Measurements from ENCODE around the gene PFKFB2.

Gene PFKFB2

DNA sequence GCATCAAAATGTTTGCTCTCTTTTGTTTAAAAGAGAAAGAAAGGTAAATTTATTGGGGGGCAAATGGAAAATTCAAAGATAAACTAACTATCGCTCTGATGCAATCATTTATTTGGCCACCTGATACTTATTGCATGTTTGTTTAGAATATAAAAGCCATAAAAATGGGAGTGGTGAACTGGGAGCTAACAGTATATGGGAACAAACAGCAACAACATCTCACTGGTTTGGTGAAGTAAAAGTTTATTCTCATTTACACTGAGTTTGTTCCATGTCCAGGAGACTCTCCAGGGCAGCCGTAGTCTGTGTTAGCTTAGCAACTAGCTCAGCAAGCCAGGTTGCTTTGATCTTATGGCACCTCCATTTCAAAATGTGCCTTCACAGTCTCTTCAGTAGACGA is 71.3 kb downstream of the PFKFB2 start:
- no peak for TF ChIP-seq YY1 (IDR thresholded peaks at IDR 0.05; ENCODE audit: low read depth)
- no peak for TF ChIP-seq CREB1 (IDR thresholded peaks at IDR 0.05; ENCODE audit: low read depth)
- TF ChIP-seq, protein P1, sequence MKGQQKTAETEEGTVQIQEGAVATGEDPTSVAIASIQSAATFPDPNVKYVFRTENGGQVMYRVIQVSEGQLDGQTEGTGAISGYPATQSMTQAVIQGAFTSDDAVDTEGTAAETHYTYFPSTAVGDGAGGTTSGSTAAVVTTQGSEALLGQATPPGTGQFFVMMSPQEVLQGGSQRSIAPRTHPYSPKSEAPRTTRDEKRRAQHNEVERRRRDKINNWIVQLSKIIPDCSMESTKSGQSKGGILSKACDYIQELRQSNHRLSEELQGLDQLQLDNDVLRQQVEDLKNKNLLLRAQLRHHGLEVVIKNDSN (IDR thresholded peaks at IDR 0.05) = no peak
- TF ChIP-seq TCF12 (IDR thresholded peaks at IDR 0.05; ENCODE audit: low read depth) = no peak
- TF ChIP-seq ZBTB7A (IDR thresholded peaks at IDR 0.05; ENCODE audit: low read depth) = no peak
- TF ChIP-seq NFIC (IDR thresholded peaks at IDR 0.05) = no peak
- TF ChIP-seq, protein P2, sequence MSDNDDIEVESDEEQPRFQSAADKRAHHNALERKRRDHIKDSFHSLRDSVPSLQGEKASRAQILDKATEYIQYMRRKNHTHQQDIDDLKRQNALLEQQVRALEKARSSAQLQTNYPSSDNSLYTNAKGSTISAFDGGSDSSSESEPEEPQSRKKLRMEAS (IDR thresholded peaks at IDR 0.05) = no peak
- TF ChIP-seq CEBPB (IDR thresholded peaks at IDR 0.05) = no peak
- TF ChIP-seq, protein P3, sequence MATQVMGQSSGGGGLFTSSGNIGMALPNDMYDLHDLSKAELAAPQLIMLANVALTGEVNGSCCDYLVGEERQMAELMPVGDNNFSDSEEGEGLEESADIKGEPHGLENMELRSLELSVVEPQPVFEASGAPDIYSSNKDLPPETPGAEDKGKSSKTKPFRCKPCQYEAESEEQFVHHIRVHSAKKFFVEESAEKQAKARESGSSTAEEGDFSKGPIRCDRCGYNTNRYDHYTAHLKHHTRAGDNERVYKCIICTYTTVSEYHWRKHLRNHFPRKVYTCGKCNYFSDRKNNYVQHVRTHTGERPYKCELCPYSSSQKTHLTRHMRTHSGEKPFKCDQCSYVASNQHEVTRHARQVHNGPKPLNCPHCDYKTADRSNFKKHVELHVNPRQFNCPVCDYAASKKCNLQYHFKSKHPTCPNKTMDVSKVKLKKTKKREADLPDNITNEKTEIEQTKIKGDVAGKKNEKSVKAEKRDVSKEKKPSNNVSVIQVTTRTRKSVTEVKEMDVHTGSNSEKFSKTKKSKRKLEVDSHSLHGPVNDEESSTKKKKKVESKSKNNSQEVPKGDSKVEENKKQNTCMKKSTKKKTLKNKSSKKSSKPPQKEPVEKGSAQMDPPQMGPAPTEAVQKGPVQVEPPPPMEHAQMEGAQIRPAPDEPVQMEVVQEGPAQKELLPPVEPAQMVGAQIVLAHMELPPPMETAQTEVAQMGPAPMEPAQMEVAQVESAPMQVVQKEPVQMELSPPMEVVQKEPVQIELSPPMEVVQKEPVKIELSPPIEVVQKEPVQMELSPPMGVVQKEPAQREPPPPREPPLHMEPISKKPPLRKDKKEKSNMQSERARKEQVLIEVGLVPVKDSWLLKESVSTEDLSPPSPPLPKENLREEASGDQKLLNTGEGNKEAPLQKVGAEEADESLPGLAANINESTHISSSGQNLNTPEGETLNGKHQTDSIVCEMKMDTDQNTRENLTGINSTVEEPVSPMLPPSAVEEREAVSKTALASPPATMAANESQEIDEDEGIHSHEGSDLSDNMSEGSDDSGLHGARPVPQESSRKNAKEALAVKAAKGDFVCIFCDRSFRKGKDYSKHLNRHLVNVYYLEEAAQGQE (IDR thresholded peaks at IDR 0.05; ENCODE audit: low read depth) = no peak
- no peak for TF ChIP-seq EP300 (IDR thresholded peaks at IDR 0.05; ENCODE audit: borderline replicate concordance)
- no peak for TF ChIP-seq TEAD4 (IDR thresholded peaks at IDR 0.05)
- no peak for TF ChIP-seq EGR1 (IDR thresholded peaks at IDR 0.05)
- no peak for TF ChIP-seq FOXM1 (IDR thresholded peaks at IDR 0.05; ENCODE audit: borderline replicate concordance, low read depth)
- TF ChIP-seq TAF1 (IDR thresholded peaks at IDR 0.05; ENCODE audit: low read depth) = no peak
- TF ChIP-seq RAD21 (IDR thresholded peaks at IDR 0.05; ENCODE audit: low read depth) = no peak

DNA sequence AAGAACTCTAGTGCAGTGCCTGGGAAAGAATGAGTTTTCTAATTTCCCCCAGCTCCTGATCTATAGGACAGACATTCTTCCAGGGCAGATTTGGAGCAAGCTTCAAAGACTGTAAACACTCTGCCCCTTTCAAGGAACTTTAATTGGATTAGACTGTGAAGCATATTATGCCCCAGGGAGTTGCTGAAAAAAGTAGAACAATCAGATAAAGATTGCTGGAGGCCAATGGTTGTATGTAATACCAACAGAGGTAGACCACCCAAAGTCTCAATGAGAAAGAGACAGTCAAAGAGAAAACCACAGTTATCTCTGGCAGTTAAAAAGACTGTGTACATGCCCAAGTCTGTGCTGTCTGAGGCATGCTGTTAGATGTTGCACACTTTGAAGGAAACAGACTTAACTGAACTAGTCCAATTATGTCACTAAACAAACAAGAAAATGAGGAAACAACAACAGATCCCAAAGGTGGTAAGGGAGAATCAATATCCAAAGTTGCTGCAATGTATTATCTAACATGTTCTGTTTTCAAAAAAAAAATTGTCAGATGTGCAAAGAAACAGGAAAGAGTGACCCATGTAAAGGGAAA is 75.4 kb downstream of the PFKFB2 start:
- TF ChIP-seq CREB1 (IDR thresholded peaks at IDR 0.05; ENCODE audit: low read depth) = no peak
- TF ChIP-seq YY1 (IDR thresholded peaks at IDR 0.05; ENCODE audit: low read depth) = no peak
- no peak for TF ChIP-seq TCF12 (IDR thresholded peaks at IDR 0.05; ENCODE audit: low read depth)
- no peak for TF ChIP-seq CEBPB (IDR thresholded peaks at IDR 0.05)
- TF ChIP-seq, protein P3 (IDR thresholded peaks at IDR 0.05; ENCODE audit: low read depth) = no peak
- TF ChIP-seq, protein P1 (IDR thresholded peaks at IDR 0.05) = no peak
- TF ChIP-seq EGR1 (IDR thresholded peaks at IDR 0.05) = no peak
- TF ChIP-seq, protein P2 (IDR thresholded peaks at IDR 0.05) = no peak
- no peak for TF ChIP-seq NFIC (IDR thresholded peaks at IDR 0.05)
- no peak for TF ChIP-seq ZBTB7A (IDR thresholded peaks at IDR 0.05; ENCODE audit: low read depth)
- TF ChIP-seq EP300 (IDR thresholded peaks at IDR 0.05; ENCODE audit: borderline replicate concordance) = no peak

DNA sequence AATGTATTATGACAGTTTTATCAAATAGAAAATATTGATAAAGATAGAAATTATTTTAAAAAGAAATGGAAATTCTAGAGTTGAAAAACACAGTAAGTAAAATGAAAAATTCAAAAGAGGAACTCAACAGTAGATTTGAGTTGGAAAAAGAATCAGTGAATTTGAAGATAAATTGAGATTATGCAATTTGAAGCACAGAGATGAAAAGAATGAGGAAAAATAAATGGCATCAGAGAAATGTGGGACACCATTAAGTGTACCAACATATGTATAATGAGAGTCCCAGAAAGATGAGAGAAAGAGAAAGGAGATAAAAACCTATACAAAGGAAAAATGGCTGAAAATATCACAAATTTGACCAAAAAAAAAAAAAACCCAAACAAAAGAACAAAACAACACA is 76.0 kb downstream of the PFKFB2 start:
- TF ChIP-seq EP300 (IDR thresholded peaks at IDR 0.05; ENCODE audit: borderline replicate concordance) (no peak), TEAD4 (IDR thresholded peaks at IDR 0.05) (no peak), EGR1 (IDR thresholded peaks at IDR 0.05) (no peak), CEBPB (IDR thresholded peaks at IDR 0.05) (no peak), ZBTB7A (IDR thresholded peaks at IDR 0.05; ENCODE audit: low read depth) (no peak), NFIC (IDR thresholded peaks at IDR 0.05) (no peak), RAD21 (IDR thresholded peaks at IDR 0.05; ENCODE audit: low read depth) (no peak), TCF12 (IDR thresholded peaks at IDR 0.05; ENCODE audit: low read depth) (no peak), YY1 (IDR thresholded peaks at IDR 0.05; ENCODE audit: low read depth) (no peak), TAF1 (IDR thresholded peaks at IDR 0.05; ENCODE audit: low read depth) (no peak), CREB1 (IDR thresholded peaks at IDR 0.05; ENCODE audit: low read depth) (no peak)
- TF ChIP-seq, protein P2 (IDR thresholded peaks at IDR 0.05) = no peak
- TF ChIP-seq, protein P1 (IDR thresholded peaks at IDR 0.05) = no peak
- TF ChIP-seq, protein P3 (IDR thresholded peaks at IDR 0.05; ENCODE audit: low read depth) = no peak
